Measurements from ENCODE around the gene MRPS30.

MRPS30 gene

GRCh38 chr5:44808435-44809214, at the start of gene MRPS30 (continued):
- TF ChIP-seq, protein P1, sequence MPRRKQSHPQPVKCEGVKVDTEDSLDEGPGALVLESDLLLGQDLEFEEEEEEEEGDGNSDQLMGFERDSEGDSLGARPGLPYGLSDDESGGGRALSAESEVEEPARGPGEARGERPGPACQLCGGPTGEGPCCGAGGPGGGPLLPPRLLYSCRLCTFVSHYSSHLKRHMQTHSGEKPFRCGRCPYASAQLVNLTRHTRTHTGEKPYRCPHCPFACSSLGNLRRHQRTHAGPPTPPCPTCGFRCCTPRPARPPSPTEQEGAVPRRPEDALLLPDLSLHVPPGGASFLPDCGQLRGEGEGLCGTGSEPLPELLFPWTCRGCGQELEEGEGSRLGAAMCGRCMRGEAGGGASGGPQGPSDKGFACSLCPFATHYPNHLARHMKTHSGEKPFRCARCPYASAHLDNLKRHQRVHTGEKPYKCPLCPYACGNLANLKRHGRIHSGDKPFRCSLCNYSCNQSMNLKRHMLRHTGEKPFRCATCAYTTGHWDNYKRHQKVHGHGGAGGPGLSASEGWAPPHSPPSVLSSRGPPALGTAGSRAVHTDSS (tag by site-specific recombination; IDR thresholded peaks at IDR 0.05), result no peak
- TF ChIP-seq, protein P2, sequence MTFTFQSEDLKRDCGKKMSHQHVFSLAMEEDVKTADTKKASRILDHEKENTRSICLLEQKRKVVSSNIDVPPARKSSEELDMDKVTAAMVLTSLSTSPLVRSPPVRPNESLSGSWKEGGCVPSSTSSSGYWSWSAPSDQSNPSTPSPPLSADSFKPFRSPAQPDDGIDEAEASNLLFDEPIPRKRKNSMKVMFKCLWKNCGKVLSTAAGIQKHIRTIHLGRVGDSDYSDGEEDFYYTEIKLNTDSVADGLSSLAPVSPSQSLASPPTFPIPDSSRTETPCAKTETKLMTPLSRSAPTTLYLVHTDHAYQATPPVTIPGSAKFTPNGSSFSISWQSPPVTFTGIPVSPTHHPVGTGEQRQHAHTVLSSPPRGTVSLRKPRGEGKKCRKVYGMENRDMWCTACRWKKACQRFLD (tag by site-specific recombination; IDR thresholded peaks at IDR 0.05), result no peak
- TF ChIP-seq ZNF2 (tag by site-specific recombination; IDR thresholded peaks at IDR 0.05) (peak; percentile 88; the same call in 1 of the 2 replicates), BCL11A (tag by site-specific recombination; IDR thresholded peaks at IDR 0.05; ENCODE audit: low read depth) (peak; percentile 87; the same call in 1 of the 2 replicates), ZNF48 (tag by site-specific recombination; IDR thresholded peaks at IDR 0.05) (no peak), KLF9 (tag by site-specific recombination; IDR thresholded peaks at IDR 0.05; ENCODE audit: low read depth) (no peak; the same call in 1 of the 2 replicates), ZNF16 (tag by site-specific recombination; IDR thresholded peaks at IDR 0.05; ENCODE audit: low read depth) (no peak), ZNF830 (tag by site-specific recombination; IDR thresholded peaks at IDR 0.05; ENCODE audit: low read depth) (no peak), ZNF600 (tag by site-specific recombination; IDR thresholded peaks at IDR 0.05) (peak; percentile 83), ZNF639 (tag by site-specific recombination; IDR thresholded peaks at IDR 0.05) (peak; percentile 54; the same call in 1 of the 2 replicates), ZNF558 (tag by site-specific recombination; IDR thresholded peaks at IDR 0.05) (peak; percentile 64; the same call in 1 of the 2 replicates), SCRT1 (tag by site-specific recombination; IDR thresholded peaks at IDR 0.05; ENCODE audit: borderline replicate concordance) (no peak), ZNF623 (tag by site-specific recombination; IDR thresholded peaks at IDR 0.05) (no peak), ZNF701 (tag by site-specific recombination; IDR thresholded peaks at IDR 0.05) (no peak), ZNF19 (tag by site-specific recombination; IDR thresholded peaks at IDR 0.05; ENCODE audit: low read depth) (no peak), ZNF677 (tag by site-specific recombination; IDR thresholded peaks at IDR 0.05) (no peak), BCL11B (tag by site-specific recombination; IDR thresholded peaks at IDR 0.05; ENCODE audit: low read depth) (peak; percentile 98), ZFP41 (tag by site-specific recombination; IDR thresholded peaks at IDR 0.05; ENCODE audit: borderline replicate concordance) (no peak), ZNF132 (tag by site-specific recombination; IDR thresholded peaks at IDR 0.05; ENCODE audit: borderline replicate concordance) (no peak), HIC1 (tag by site-specific recombination; IDR thresholded peaks at IDR 0.05) (peak; percentile 28; the same call in 1 of the 2 replicates), ZNF169 (tag by site-specific recombination; IDR thresholded peaks at IDR 0.05) (no peak), ZNF274 (IDR thresholded peaks at IDR 0.05; ENCODE audit: low read length) (no peak), ZNF274 (tag by site-specific recombination; IDR thresholded peaks at IDR 0.05; ENCODE audit: borderline replicate concordance) (no peak), GLIS1 (tag by site-specific recombination; IDR thresholded peaks at IDR 0.05) (no peak), ZNF324 (tag by site-specific recombination; IDR thresholded peaks at IDR 0.05) (peak; percentile 82), ZNF692 (tag by site-specific recombination; IDR thresholded peaks at IDR 0.05) (peak; percentile 53; the same call in 1 of the 2 replicates)
- TF ChIP-seq, protein P3, sequence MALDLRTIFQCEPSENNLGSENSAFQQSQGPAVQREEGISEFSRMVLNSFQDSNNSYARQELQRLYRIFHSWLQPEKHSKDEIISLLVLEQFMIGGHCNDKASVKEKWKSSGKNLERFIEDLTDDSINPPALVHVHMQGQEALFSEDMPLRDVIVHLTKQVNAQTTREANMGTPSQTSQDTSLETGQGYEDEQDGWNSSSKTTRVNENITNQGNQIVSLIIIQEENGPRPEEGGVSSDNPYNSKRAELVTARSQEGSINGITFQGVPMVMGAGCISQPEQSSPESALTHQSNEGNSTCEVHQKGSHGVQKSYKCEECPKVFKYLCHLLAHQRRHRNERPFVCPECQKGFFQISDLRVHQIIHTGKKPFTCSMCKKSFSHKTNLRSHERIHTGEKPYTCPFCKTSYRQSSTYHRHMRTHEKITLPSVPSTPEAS (tag by site-specific recombination; IDR thresholded peaks at IDR 0.05), result no peak; the same call in 1 of the 2 replicates
- TF ChIP-seq, protein P4, sequence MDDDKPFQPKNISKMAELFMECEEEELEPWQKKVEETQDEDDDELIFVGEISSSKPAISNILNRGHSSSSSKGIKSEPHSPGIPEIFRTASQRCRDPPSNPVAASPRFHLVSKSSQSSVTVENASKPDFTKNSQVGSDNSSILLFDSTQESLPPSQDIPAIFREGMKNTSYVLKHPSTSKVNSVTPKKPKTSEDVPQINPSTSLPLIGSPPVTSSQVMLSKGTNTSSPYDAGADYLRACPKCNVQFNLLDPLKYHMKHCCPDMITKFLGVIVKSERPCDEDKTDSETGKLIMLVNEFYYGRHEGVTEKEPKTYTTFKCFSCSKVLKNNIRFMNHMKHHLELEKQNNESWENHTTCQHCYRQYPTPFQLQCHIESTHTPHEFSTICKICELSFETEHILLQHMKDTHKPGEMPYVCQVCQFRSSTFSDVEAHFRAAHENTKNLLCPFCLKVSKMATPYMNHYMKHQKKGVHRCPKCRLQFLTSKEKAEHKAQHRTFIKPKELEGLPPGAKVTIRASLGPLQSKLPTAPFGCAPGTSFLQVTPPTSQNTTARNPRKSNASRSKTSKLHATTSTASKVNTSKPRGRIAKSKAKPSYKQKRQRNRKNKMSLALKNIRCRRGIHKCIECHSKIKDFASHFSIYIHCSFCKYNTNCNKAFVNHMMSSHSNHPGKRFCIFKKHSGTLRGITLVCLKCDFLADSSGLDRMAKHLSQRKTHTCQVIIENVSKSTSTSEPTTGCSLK (tag by site-specific recombination; IDR thresholded peaks at IDR 0.05), result no peak
